HepG2 (cell line): ENCODE data around the gene SLC25A18. TPM values are rescaled to one million over a fixed set of nuclear protein-coding genes. Genes with fewer than 3 reads are reported as not detected.

Experiments
- AFF4 ChIP-seq: sonication (generic); formaldehyde crosslinking; IDR thresholded peaks from 2 replicates; pipeline ENCODE4 v1.4.0; 2020; ENCODE audit warnings: missing genetic modification reagents
- ARID5B ChIP-seq: IDR thresholded peaks from 2 replicates; pipeline ENCODE4 v1.4.0; 2020; ENCODE audit warnings: mild to moderate bottlenecking, missing genetic modification reagents
- BCLAF1 ChIP-seq: fragments of 450-650 bp; IDR thresholded peaks from 2 replicates; pipeline ENCODE4 v1.6.1; 2017; ENCODE audit warnings: mild to moderate bottlenecking
- ELF3 ChIP-seq: IDR thresholded peaks from 2 replicates; pipeline ENCODE4 v1.6.1; 2016; ENCODE audit warnings: missing genetic modification reagents, missing compliant biosample characterization
- ERF ChIP-seq: IDR thresholded peaks from 2 replicates; pipeline ENCODE4 v1.6.1; 2018; ENCODE audit warnings: missing biosample characterization, missing genetic modification reagents
- FOSL1 ChIP-seq: sonication (generic); formaldehyde crosslinking; IDR thresholded peaks from 2 replicates; pipeline ENCODE4 v1.9.0; 2021; ENCODE audit warnings: missing genetic modification reagents, borderline replicate concordance
- FOXA3 ChIP-seq: IDR thresholded peaks from 2 replicates; pipeline ENCODE4 v1.6.1; 2016; ENCODE audit warnings: missing genetic modification reagents, missing compliant biosample characterization
- KDM3A ChIP-seq: IDR thresholded peaks from 2 replicates; pipeline ENCODE4 v1.6.1; 2018; ENCODE audit warnings: low read depth, missing compliant biosample characterization
- NFE2L1 ChIP-seq: sonication (generic); formaldehyde crosslinking; IDR thresholded peaks from 2 replicates; pipeline ENCODE4 v1.4.0; 2020; ENCODE audit warnings: missing genetic modification reagents, mild to moderate bottlenecking, borderline replicate concordance
- POLR2G ChIP-seq: fragments of 200-400 bp; formaldehyde crosslinking; IDR thresholded peaks from 2 replicates; pipeline ENCODE4 v1.6.1; 2018; ENCODE audit warnings: mild to moderate bottlenecking, low read depth, low read length, moderate library complexity
- RCOR2 ChIP-seq: IDR thresholded peaks from 2 replicates; pipeline ENCODE4 v1.6.1; 2016; ENCODE audit warnings: missing biosample characterization, missing genetic modification reagents
- RFX5 ChIP-seq: IDR thresholded peaks from 2 replicates; pipeline ENCODE4 v1.6.1; 2011; ENCODE audit warnings: low read depth, low read length, improper control_type of control experiment
- TBX3 ChIP-seq: fragments of 450-650 bp; IDR thresholded peaks from 2 replicates; pipeline ENCODE4 v1.6.1; 2017; ENCODE audit warnings: antibody characterized with exemption, mild to moderate bottlenecking, inconsistent platforms, borderline replicate concordance
- YEATS4 ChIP-seq: sonication (generic); formaldehyde crosslinking; IDR thresholded peaks from 2 replicates; pipeline ENCODE4 v1.4.0; 2020; ENCODE audit warnings: missing genetic modification reagents, borderline replicate concordance
- ZFAT ChIP-seq: sonication (generic); formaldehyde crosslinking; conservative IDR thresholded peaks from 2 replicates; pipeline ENCODE4 v1.8.1; 2023; ENCODE audit warnings: missing genetic modification reagents, inconsistent platforms
- ZNF235 ChIP-seq: sonication (generic); formaldehyde crosslinking; IDR thresholded peaks from 2 replicates; pipeline ENCODE4 v1.8.1; 2023; ENCODE audit warnings: mild to moderate bottlenecking, missing genetic modification reagents, borderline replicate concordance
- ZNF672 ChIP-seq: sonication (generic); formaldehyde crosslinking; IDR thresholded peaks from 2 replicates; pipeline ENCODE4 v1.8.1; 2022; ENCODE audit warnings: missing genetic modification reagents
- polyA plus RNA-seq, 8 experiments: library from polyadenylated mRNA; depleted of rRNA in 3 of 8; stranded (reverse) in 7 of 8; unstranded in 1 of 8; fragments of >200 nt; fragmentation: Illumina TruSeq in 4 of 8; extraction: Trizol in 4 of 8; gene quantifications; 2 replicates each; pipeline versions ENCODE4 v1.2.1 to v1.2.3, GENCODE V29; 2011 to 2016; ENCODE audit warnings: low read depth in 4 of 8, missing spikeins in 1 of 8, mixed read lengths in 1 of 8; ENCODE audit not compliant: insufficient read depth in 1 of 8
- total RNA-seq, 5 experiments: library from RNA; depleted of rRNA; stranded (reverse); fragments of >200 nt; fragmentation: Illumina TruSeq; extraction: Trizol; gene quantifications; 2 replicates each; pipeline ENCODE4 v1.2.3, GENCODE V29; 2016; ENCODE audit warnings: low read depth in 1 of 5
- TF ChIP-seq, protein P1 (sequence below): IDR thresholded peaks from 2 replicates; pipeline ENCODE4 v1.6.1; 2016; ENCODE audit warnings: missing genetic modification reagents, missing compliant biosample characterization

SLC25A18 gene
- total and polyA plus RNA-seq, 2 of the 13 experiments (the other 11 are each of a cell fraction or from before 2014, with no cell fraction given) = 0.28 to 0.75 TPM

DNA sequence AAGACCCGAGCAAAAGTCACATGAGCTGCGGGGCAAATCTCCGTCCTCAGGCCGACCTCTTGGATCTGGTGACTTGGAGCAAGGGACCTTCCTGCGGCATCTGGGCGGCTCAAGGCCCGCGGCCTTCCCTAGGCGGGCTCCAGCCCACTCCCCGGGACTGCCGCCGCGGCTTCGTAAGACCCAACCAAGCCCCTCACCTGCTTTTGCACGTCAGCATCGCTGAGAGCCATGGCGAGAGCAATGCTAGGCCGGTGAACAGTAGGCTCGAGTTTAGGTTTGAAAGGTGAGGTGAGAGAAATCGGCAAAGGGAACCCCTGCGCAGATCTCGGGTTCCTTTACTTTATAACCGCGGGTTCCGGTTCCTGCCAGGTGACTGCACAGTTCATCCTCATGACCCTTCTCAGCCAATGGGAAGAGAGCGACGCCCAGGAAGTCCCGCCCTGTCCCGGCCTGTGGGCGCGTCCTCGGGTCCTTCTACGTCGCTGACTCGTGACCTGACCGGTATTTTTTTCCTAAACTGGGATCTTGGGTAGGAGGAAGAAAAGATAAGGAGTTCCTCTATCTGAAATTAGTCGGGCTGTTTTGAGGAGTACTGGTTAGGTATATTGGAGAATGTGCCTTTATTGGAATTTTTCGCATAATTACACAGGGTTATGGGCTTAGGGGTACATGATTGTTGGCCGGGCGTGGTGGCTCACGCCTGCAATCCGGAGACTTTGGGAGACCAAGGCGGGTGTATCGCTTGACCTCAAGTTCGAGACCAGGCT is 65.3 kb downstream of the SLC25A18 start, which contains the start of gene ATP6V1E1 (continued):
- TF ChIP-seq ZFAT (CRISPR knock-in tag) (no peak), TBX3 (no peak), AFF4 (CRISPR knock-in tag) (no peak), RFX5 (no peak), ELF3 (CRISPR knock-in tag) (0 out of 2 replicates have a peak, but pooled peaks have one; percentile 52), POLR2G (peak; percentile 86), NFE2L1 (no peak), ZNF235 (CRISPR knock-in tag) (no peak), KDM3A (peak; percentile 18; the same call in 1 of the 2 replicates), BCLAF1 (no peak), FOSL1 (no peak), ERF (no peak; the same call in 1 of the 2 replicates), ARID5B (CRISPR knock-in tag) (no peak), ZNF672 (CRISPR knock-in tag) (no peak), FOXA3 (CRISPR knock-in tag) (no peak), YEATS4 (peak; percentile 68), RCOR2 (peak; percentile 41; the same call in 1 of the 2 replicates)
- TF ChIP-seq, protein P1, sequence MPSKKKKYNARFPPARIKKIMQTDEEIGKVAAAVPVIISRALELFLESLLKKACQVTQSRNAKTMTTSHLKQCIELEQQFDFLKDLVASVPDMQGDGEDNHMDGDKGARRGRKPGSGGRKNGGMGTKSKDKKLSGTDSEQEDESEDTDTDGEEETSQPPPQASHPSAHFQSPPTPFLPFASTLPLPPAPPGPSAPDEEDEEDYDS = peak; percentile 37; the same call in 1 of the 2 replicates
